ENCODE measurements around the gene TMEM63C.
A peak's percentile ranks its signal among the peaks of the same experiment; 100 is the strongest.
"Not testable (repeated sequence)": the region's sequence is repeated elsewhere in the genome, so short reads cannot be mapped to it uniquely, and the experiment has no call there.

Gene TMEM63C

GRCh38 chr14:77276295-77276935, 94.8 kb downstream of the TMEM63C start:
- no peak for DNase-seq (ENCODE audit: low read depth in 3 of 3)

GRCh38 chr14:77276959-77277358, 95.4 kb downstream of the TMEM63C start:
- no peak for DNase-seq (ENCODE audit: low read depth in 3 of 3)

- DNase-seq (ENCODE audit: low read depth in 3 of 3): no peak
Observed at GRCh38 chr14:77278461-77279230, 97.0 kb downstream of the TMEM63C start.

- DNase-seq (ENCODE audit: low read depth in 3 of 3): no peak
Observed at GRCh38 chr14:77279719-77280118, 98.1 kb downstream of the TMEM63C start.

GRCh38 chr14:77280921-77281320, 99.3 kb downstream of the TMEM63C start:
- not testable (repeated sequence) for DNase-seq (ENCODE audit: low read depth in 3 of 3)

DNA sequence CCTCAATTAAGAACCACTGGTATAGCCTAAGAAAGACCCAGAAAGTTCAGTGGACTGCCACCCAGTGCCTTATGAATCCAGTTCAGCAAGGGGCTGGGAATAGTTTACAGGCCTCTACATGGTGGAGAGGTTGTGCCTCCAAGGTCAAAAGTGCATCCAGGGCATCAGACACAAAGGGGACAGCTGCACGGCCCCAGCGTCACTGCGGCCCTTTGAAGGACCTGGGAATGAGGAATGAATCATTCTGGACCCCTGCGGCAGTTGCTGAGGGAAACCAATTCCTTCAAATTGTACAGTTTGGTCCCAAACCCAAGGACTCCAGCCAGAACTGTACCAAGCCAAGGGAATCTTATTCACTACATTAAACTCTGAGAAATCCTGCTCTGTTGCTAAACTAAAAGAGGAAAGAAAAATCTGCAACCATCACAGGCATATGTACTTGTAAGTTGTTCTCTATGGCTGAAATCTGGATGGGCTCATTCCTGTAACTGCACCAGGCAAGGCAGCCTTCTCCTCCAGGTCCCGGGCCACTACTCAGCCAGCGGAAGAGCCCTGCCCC, 100.3 kb downstream of the TMEM63C start:
- DNase-seq (ENCODE audit: low read depth in 3 of 3): no peak

GRCh38 chr14:77284066-77284465, 102.5 kb downstream of the TMEM63C start:
- DNase-seq (ENCODE audit: low read depth in 3 of 3): no peak

- DNase-seq (ENCODE audit: low read depth in 3 of 3): no peak
Observed at GRCh38 chr14:77284466-77284865, 102.9 kb downstream of the TMEM63C start.

- no peak for DNase-seq (ENCODE audit: low read depth in 3 of 3)
Observed at GRCh38 chr14:77286576-77286975, 105.0 kb downstream of the TMEM63C start.

GRCh38 chr14:77290705-77291104, 109.1 kb downstream of the TMEM63C start:
- DNase-seq (ENCODE audit: low read depth in 3 of 3): no peak

DNA sequence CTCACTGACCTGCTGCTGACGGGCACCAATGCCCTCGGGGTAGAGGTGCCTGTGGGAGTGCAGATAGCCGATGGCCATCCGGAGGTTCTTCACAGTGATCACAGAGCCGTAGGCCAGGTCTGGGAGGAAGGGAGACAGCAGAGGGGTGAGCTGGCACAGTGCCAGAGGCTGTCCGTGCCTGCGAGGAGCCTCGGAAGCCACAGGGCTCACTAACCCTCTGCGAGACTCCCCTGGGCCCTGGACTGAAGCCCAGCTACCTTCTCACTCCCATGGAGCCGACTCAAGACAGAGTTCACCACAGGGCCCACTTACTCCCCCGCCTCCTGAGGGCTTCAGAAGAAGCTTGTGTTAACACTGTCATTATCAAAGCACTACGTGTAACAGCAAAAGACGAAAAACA, 114.6 kb downstream of the TMEM63C start:
- no peak for DNase-seq (ENCODE audit: low read depth in 3 of 3)

DNA sequence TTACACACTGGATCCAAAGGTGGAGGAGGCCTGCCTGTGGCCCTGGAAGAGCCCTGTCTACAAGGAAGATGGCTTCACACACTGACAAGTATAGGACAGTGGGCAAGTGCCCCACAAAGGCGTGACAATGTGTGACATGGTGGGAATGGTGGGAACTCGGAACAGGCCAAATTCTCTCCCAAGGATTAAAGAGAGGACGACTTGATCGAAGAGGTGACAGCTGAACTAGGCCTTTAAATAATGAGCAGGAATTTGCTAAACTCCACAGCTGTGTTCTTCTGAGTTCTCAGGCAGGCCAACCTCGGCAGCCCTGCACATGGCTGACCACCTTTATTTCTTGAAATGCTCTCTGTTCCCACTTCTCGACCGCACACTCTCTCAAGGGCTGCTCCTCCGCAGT, 115.3 kb downstream of the TMEM63C start:
- no peak for DNase-seq (ENCODE audit: low read depth in 3 of 3)

DNA sequence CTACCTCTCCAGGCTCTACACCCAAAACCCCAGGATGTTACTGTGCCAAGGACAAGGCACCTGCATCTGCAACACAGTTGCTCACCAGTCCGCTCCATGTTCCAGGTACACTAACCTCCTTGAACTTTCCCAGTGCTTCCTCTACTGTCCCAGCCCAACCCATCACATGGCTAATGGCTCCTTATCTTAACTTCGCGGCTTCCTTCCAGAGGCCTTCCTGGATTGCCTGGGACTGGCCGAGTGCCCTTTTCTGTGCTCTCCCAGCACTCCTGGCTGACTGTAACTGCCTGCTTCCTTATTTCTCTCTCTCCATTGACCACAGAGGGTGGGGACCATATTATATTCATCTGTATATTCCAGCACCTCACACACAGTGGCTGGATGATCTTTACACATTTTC, 118.2 kb downstream of the TMEM63C start:
- no peak for DNase-seq (ENCODE audit: low read depth in 3 of 3)

- peak in 2 of 3 experiments; percentile 18 to 57 for DNase-seq (ENCODE audit: low read depth in 3 of 3)
Observed at GRCh38 chr14:77301103-77301502, 119.5 kb downstream of the TMEM63C start.

DNA sequence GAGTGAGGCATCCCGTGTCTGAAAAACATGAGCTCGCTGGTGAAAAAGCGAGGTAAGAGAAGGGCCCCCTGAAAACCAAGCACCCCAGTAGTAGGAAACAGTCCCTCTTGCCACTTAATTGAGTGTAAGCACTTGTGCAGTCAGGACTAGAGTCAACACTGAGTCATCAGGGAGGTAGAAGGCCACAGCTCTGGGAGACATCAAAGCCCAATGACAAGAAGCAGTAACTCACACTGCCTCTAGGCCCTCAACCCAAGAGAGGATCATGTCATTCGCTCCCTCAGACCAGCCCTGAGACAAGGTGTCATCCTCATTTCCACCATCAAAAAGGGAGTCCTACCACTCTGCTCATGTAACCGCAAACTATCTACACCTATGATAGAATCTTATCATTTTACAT, 121.3 kb downstream of the TMEM63C start:
- peak in 2 of 3 experiments; percentile 25 to 29 for DNase-seq (ENCODE audit: low read depth in 3 of 3)

- peak in 2 of 3 experiments; percentile 21 to 25 for DNase-seq (ENCODE audit: low read depth in 3 of 3)
Observed at GRCh38 chr14:77303417-77304156, 122.0 kb downstream of the TMEM63C start.

DNA sequence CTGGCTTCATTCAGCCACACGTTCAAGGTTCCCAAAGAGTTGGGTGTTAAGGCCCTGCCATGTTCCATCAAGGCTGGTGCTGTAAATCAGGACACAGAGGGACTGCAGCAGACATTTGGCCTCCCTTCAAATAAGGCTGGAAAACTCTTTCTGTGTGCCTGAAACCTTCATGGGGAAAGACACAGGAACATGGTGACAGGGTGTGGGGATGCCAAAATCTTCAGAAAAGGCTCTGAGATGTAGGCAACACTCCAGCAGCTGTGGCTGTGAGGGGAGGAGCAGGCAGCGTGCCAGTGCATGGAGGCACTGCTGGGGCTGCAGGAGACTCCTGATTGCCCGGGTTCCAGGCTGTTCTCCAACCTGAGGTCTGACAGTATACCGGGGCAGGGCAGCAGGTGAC, 124.1 kb downstream of the TMEM63C start:
- no peak for DNase-seq (ENCODE audit: low read depth in 3 of 3)

GRCh38 chr14:77306416-77306815, 124.8 kb downstream of the TMEM63C start:
- no peak for DNase-seq (ENCODE audit: low read depth in 3 of 3)

DNA sequence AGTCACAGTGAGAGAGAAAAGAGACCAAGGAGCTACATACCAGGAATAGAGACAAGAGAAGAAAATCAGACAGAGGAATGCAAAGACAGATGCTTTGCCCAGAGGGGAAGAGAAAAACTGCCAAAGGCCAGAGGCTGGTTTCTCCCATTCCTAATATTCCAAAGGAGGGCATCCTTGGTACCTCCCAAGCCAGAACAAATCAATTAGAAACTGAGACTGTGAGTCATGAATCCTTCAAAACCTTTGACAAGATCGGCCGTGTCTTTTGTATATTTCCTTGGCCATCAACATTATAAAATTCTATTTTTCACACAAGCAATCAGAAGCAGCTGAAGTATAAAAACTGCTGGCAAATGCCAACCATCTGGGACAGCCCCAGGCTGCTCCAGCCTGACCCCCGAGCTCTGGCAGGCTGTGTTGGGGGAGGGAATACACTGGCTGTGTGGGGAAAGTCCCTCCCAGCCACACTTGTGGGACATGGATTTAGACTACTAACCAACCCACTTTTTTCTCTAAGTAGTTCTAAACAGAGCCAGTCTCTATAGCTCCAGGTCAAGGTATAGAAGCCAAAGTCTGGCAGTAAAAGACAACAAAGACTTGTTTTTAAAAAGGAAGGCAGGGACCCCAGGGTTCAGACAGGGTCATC, 125.4 kb downstream of the TMEM63C start:
- DNase-seq (ENCODE audit: low read depth in 3 of 3): no peak
